Right lobe of liver (tissue), 4 donors: Measurements from ENCODE around the gene MEAF6.

ENCODE experiments used
- POLR2A ChIP-seq: fragments of 450-650 bp; IDR thresholded peaks from one replicate; pipeline ENCODE4 v1.6.1; 2017; ENCODE audit warnings: antibody characterized with exemption, mild to moderate bottlenecking
- TF ChIP-seq, protein P1 (sequence below), 4 donors: fragments of 200-600 bp in 3 of 4; fragments of 450-650 bp in 1 of 4; IDR thresholded peaks; one replicate each; pipeline versions ENCODE4 v1.5.1 to v1.8.0; 2016 to 2022; ENCODE audit warnings: antibody characterized with exemption in 4 of 4, mild to moderate bottlenecking in 2 of 4
- donor health status: DM: no; HTN: no; CAD: no.
- donor health status: DM: no; HTN: no; CAD: no.
- donor health status: DM: no; HTN: yes; CAD: no.

DNA sequence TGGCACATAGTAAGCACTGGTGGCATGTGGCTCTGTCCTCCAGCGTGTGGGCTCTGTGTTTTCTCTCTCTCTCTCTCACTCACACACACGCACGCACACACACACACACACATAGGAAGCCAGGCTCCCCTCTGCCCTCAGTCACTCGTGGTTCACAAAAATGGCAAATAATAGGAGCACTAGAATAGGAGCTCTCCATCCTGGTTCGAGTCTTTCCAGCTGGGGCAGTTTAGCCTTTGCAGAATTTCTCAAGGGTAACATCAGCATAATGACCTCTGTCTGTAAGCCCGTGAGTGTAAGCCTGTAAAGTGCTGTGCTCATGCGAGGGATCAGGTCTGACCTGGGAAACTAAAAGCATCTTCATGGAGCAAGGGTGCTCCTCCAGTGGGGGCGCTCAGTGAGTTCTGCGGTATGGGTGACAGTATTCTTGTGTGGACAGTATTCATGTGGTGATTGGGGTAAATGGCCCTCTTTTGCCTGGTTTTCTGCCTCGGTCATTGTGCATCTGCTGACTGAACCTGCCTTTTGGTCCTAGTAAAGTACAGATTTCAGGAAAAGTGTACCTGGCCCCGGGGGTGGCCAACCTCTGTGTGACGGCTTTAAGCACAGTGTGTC, 41.0 kb downstream of the MEAF6 start:
- TF ChIP-seq, protein P1, sequence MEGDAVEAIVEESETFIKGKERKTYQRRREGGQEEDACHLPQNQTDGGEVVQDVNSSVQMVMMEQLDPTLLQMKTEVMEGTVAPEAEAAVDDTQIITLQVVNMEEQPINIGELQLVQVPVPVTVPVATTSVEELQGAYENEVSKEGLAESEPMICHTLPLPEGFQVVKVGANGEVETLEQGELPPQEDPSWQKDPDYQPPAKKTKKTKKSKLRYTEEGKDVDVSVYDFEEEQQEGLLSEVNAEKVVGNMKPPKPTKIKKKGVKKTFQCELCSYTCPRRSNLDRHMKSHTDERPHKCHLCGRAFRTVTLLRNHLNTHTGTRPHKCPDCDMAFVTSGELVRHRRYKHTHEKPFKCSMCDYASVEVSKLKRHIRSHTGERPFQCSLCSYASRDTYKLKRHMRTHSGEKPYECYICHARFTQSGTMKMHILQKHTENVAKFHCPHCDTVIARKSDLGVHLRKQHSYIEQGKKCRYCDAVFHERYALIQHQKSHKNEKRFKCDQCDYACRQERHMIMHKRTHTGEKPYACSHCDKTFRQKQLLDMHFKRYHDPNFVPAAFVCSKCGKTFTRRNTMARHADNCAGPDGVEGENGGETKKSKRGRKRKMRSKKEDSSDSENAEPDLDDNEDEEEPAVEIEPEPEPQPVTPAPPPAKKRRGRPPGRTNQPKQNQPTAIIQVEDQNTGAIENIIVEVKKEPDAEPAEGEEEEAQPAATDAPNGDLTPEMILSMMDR (IDR thresholded peaks at IDR 0.05) = no peak
- no peak for TF ChIP-seq POLR2A
